CD4-positive, alpha-beta memory T cell (primary cell): ENCODE results near the gene CELA2B. TPM values are rescaled to one million over a fixed set of nuclear protein-coding genes. Genes with fewer than 3 reads are reported as not detected.
"Not testable (repeated sequence)": the region's sequence is repeated elsewhere in the genome, so short reads cannot be mapped to it uniquely, and the experiment has no call there.

Experiments
- CTCF ChIA-PET: fragments of 350-600 bp; sonication (Branson Sonifier 250); formaldehyde crosslinking; loops from one replicate; lab custom pipeline; 2021; ENCODE audit warnings: inconsistent platforms; ENCODE audit not compliant: partially characterized antibody; lab: Charles Lee
- POLR2A ChIA-PET: fragments of 350-600 bp; sonication (Branson Sonifier 250); formaldehyde crosslinking; loops from one replicate; lab custom pipeline; 2021; ENCODE audit not compliant: partially characterized antibody; lab: Charles Lee
- DNase-seq, 5 donors: peaks; one replicate each; pipeline versions ENCODE4 v3.0.0 to v3.0.0-alpha.2; 2020 to 2022; ENCODE audit warnings: mixed read lengths in 1 of 5
- H3K27ac ChIP-seq: one replicate; pipeline ENCODE4 v1.7.0; 2013; ENCODE audit warnings: low read depth, low read length
- H3K27me3 ChIP-seq: 2 replicates; pipeline ENCODE4 v1.7.0; 2013; ENCODE audit warnings: mild to moderate bottlenecking, low read length, moderate library complexity; ENCODE audit not compliant: insufficient read depth
- H3K36me3 ChIP-seq: 2 replicates; pipeline ENCODE4 v1.7.0; 2013; ENCODE audit warnings: mild to moderate bottlenecking, low read length, moderate library complexity; ENCODE audit not compliant: insufficient read depth
- H3K4me1 ChIP-seq: 2 replicates; pipeline ENCODE4 v1.7.0; 2013; ENCODE audit warnings: mild to moderate bottlenecking, low read length, moderate library complexity; ENCODE audit not compliant: insufficient read depth
- H3K4me3 ChIP-seq, 2 donors: one replicate each; pipeline ENCODE4 v1.7.0; 2013; ENCODE audit warnings: low read length in 2 of 2, mild to moderate bottlenecking in 1 of 2
- H3K9me3 ChIP-seq, 2 donors: one replicate each; pipeline ENCODE4 v1.7.0; 2013; ENCODE audit warnings: low read length in 2 of 2, control low read depth in 1 of 2; ENCODE audit not compliant: control insufficient read depth in 1 of 2
- H3K27ac Mint-ChIP-seq, 7 donors: one replicate each; pipeline ENCODE4 v1.8.0; 2020 to 2021; ENCODE audit warnings: mixed read lengths in 7 of 7, mild to moderate bottlenecking in 6 of 7, inconsistent platforms in 3 of 7, moderate library complexity in 3 of 7
- H3K27me3 Mint-ChIP-seq, 2 donors: one replicate each; pipeline ENCODE4 v1.8.0; 2020 to 2021; ENCODE audit warnings: mixed read lengths in 2 of 2
- H3K36me3 Mint-ChIP-seq, 2 donors: one replicate each; pipeline ENCODE4 v1.8.0; 2020 to 2021; ENCODE audit warnings: mixed read lengths in 2 of 2, inconsistent platforms in 1 of 2, mild to moderate bottlenecking in 1 of 2
- H3K4me1 Mint-ChIP-seq, 4 donors: one replicate each; pipeline ENCODE4 v1.8.0; 2020 to 2021; ENCODE audit warnings: mixed read lengths in 4 of 4, mild to moderate bottlenecking in 1 of 4
- H3K4me3 Mint-ChIP-seq, 8 donors: one replicate each; pipeline ENCODE4 v1.8.0; 2020 to 2021; ENCODE audit warnings: mixed read lengths in 8 of 8, mild to moderate bottlenecking in 7 of 8, moderate library complexity in 6 of 8, inconsistent platforms in 3 of 8
- H3K9me3 Mint-ChIP-seq, 8 donors: one replicate each; pipeline ENCODE4 v1.8.0; 2020 to 2021; ENCODE audit warnings: mixed read lengths in 8 of 8, mild to moderate bottlenecking in 5 of 8, inconsistent platforms in 3 of 8, moderate library complexity in 1 of 8
- intact Hi-C: fragments of 100-400 bp; cut with micrococcal nuclease; formaldehyde crosslinking; loops from one replicate; pipeline ENCODE4 v1.15.1; 2023
- polyA plus RNA-seq, 2 donors: library from polyadenylated mRNA; unstranded; fragments of 300-500 nt; fragmentation: Illumina TruSeq; gene quantifications; one replicate each; pipeline ENCODE4 v1.2.3, GENCODE V29; 2021
- total RNA-seq, 2 experiments: library from RNA; stranded (reverse); gene quantifications; one replicate each; pipeline ENCODE4 v1.2.3, GENCODE V29; 2021

CELA2B gene
- not detected for total RNA-seq
- polyA plus RNA-seq, result not detected

- Histone ChIP-seq H3K4me1 (no peaks in the 10 kb centered on the region), H3K27ac (no peak within 1 kb of the TSS), H3K9me3 (no peaks in the 10 kb centered on the region), H3K27me3 (no peaks in the 10 kb centered on the region), H3K4me3 (no peak within 1 kb of the TSS), H3K36me3 (no peaks in the 10 kb centered on the region)
- DNase-seq, result no peak
- Mint-ChIP-seq H3K27ac (no peak within 1 kb of the TSS), H3K4me3 (no peak within 1 kb of the TSS), H3K4me1 (no peaks in the 10 kb centered on the region), H3K27me3 (no peaks in the 10 kb centered on the region), H3K9me3 (no peaks in the 10 kb centered on the region), H3K36me3 (no peaks in the 10 kb centered on the region)
- POLR2A ChIA-PET, result no interaction called here
- intact Hi-C loops, result no loop called here
- CTCF ChIA-PET, result no interaction called here
Measured at GRCh38 chr1:15475752-15476314, at the start of gene CELA2B. CELA2B (plus strand) TSS chr1:15476104; CDS start chr1:15476126, 22 bp downstream.

GRCh38 chr1:15426492-15427279, 49.2 kb upstream of the CELA2B start:
- Mint-ChIP-seq H3K9me3 (no peaks in the 10 kb centered on the region), H3K27me3 (no peaks in the 10 kb centered on the region), H3K4me1 (peaks cover 0 to 19% (median 2%) of the 10 kb centered on the region in 4 donors), H3K36me3 (peaks cover 12 to 47% of the 10 kb centered on the region in 2 donors), H3K27ac (peak overlapping the region; percentile 68 to 87 (median 82)), H3K4me3 (peak overlapping the region in 1 of 8 donors; percentile 44)
- Histone ChIP-seq H3K36me3 (peaks cover 9% of the 10 kb centered on the region), H3K27ac (no peak overlapping the region), H3K9me3 (no peaks in the 10 kb centered on the region), H3K4me1 (no peaks in the 10 kb centered on the region), H3K4me3 (no peak overlapping the region), H3K27me3 (no peaks in the 10 kb centered on the region)
- DNase-seq, result no peak
- ChIA-PET CTCF (interaction anchor here (14.3 kb wide), 1 partner anchor 104 kb away, joined by 274 read pairs; no protein-coding TSS in a partner anchor), POLR2A (no interaction called here)
- intact Hi-C loops, result no loop called here

DNA sequence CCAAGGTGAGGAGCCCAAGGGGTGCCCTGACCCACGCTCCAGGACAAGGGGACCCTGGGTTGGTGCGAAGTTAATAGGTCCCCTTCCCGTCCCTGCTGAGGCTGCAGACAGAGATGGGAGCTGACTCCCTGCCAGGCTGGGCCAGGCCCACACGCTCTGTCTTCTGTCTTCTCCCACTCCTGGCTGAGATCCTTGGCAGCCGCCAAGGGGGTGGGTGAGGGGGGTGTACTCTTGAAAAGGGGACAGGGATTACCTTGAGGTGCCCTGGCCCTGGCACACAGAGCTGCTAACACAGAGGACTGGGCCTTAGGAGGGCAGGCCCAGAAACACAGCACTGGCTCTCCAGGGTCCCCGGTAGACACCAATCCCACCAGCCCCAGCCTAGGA, 48.6 kb upstream of the CELA2B start:
- Histone ChIP-seq H3K36me3 (peaks cover 9% of the 10 kb centered on the region), H3K9me3 (no peaks in the 10 kb centered on the region), H3K27ac (no peak overlapping the region), H3K4me1 (no peaks in the 10 kb centered on the region), H3K4me3 (no peak overlapping the region), H3K27me3 (no peaks in the 10 kb centered on the region)
- H3K9me3 Mint-ChIP-seq, result no peaks in the 10 kb centered on the region
- H3K27me3 Mint-ChIP-seq, result no peaks in the 10 kb centered on the region
- H3K27ac Mint-ChIP-seq, result peak overlapping the region in 4 of 7 donors; percentile 18 to 84 (median 68)
- H3K4me1 Mint-ChIP-seq, result peaks cover 0 to 16% (median 1%) of the 10 kb centered on the region in 4 donors
- intact Hi-C loops, result no loop called here
- H3K4me3 Mint-ChIP-seq, result no peak overlapping the region
- ChIA-PET POLR2A (no interaction called here), CTCF (interaction anchor here (1.3 to 14.3 kb wide), 2 partner anchors 10 to 105 kb away, joined by 4 to 274 read pairs; no protein-coding TSS in a partner anchor)
- H3K36me3 Mint-ChIP-seq, result peaks cover 12 to 45% of the 10 kb centered on the region in 2 donors
- no peak for DNase-seq

- CTCF ChIA-PET, result interaction anchor here (1.3 to 14.3 kb wide), 3 partner anchors 8 to 106 kb away, joined by 4 to 274 read pairs (median 6); no protein-coding TSS in a partner anchor
- H3K27ac Mint-ChIP-seq, result peak overlapping the region in 4 of 7 donors; percentile 71 to 84 (median 77)
- peaks cover 12 to 47% of the 10 kb centered on the region in 2 donors for H3K36me3 Mint-ChIP-seq
Measured at GRCh38 chr1:15428252-15428651, 47.7 kb upstream of the CELA2B start.

DNA sequence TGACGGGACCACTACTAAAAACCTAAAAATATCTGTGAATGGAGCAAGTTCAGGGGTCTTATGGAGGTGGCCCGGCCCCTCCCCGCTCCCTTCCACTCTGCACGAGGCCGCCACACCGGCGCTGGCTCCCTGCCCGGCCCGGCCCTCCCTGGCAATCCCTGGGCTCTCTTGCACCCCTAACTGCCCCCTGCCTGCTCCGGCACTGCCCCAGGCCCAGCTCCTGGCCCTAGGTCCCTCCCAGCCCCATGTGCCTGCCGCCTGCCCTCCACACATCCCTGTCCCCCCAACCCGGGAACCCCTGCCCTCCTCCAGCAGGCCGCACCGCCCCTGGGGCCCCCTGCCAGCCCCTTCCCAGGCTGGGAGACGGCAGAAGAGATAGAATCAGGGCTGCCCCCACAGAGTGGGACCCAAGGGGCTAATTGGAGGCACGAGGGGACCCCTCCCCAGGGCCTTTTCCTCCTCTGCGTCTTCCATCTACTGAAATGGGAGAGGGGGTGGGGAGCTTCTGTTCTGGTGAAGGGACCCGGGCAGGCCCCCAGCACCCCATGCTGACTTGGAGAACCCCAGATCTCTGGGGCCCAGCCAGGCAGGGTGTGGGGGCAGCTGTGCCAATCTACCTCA, 47.0 kb upstream of the CELA2B start:
- DNase-seq, result no peak
- ChIA-PET POLR2A (interaction anchor here (4.1 kb wide), 1 partner anchor 105 kb away, joined by 21 read pairs; no protein-coding TSS in a partner anchor), CTCF (interaction anchor here (1.2 to 14.3 kb wide), 5 partner anchors 9 to 107 kb away, joined by 3 to 274 read pairs (median 4); no protein-coding TSS in a partner anchor)
- no peaks in the 10 kb centered on the region for H3K9me3 ChIP-seq
- H3K27me3 ChIP-seq, result no peaks in the 10 kb centered on the region
- H3K4me3 ChIP-seq, result no peak overlapping the region
- intact Hi-C loops, result no loop called here
- Mint-ChIP-seq H3K4me1 (peaks cover 0 to 16% (median 1%) of the 10 kb centered on the region in 4 donors), H3K27ac (peak overlapping the region in 2 of 7 donors; percentile 86 to 89), H3K4me3 (no peak overlapping the region), H3K36me3 (peaks cover 12 to 47% of the 10 kb centered on the region in 2 donors), H3K27me3 (no peaks in the 10 kb centered on the region), H3K9me3 (no peaks in the 10 kb centered on the region)
- no peaks in the 10 kb centered on the region for H3K4me1 ChIP-seq
- H3K27ac ChIP-seq, result no peak overlapping the region
- H3K36me3 ChIP-seq, result peaks cover 9% of the 10 kb centered on the region

More at GRCh38 chr1:15428252-15428651, 47.7 kb upstream of the CELA2B start:
- H3K4me3 Mint-ChIP-seq, POLR2A ChIA-PET, H3K4me3 ChIP-seq, H3K9me3 ChIP-seq, H3K9me3 Mint-ChIP-seq, DNase-seq, H3K27me3 Mint-ChIP-seq, H3K27me3 ChIP-seq, H3K4me1 ChIP-seq, intact Hi-C loops, H3K27ac ChIP-seq, H3K36me3 ChIP-seq: not testable (repeated sequence)
- H3K4me1 Mint-ChIP-seq, result peaks cover 0 to 16% (median 1%) of the 10 kb centered on the region in 4 donors

DNA sequence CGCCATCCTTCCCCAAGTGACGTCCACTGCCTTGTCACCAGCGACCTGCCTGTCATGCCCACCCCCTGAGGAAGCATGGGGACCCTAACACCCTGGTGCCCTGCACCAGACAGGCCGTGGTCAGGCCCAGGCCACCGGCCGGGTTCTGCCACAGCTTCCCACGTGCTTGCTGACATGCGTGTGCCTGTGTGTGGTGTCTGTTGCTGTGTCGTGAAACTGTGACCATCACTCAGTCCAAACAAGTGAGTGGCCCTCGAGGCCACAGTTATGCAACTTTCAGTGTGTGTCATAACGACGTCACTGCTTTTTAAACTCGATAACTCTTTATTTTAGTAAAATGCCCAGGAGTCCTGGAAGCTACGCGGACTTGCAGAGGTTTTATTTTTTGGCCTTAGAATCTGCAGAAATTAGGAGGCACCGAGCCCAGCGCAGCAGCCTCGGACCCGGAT, 46.2 kb upstream of the CELA2B start:
- no peak for DNase-seq
- Histone ChIP-seq H3K4me3 (no peak overlapping the region), H3K27me3 (no peaks in the 10 kb centered on the region), H3K4me1 (no peaks in the 10 kb centered on the region), H3K27ac (no peak overlapping the region), H3K9me3 (no peaks in the 10 kb centered on the region), H3K36me3 (peaks cover 9% of the 10 kb centered on the region)
- H3K27ac Mint-ChIP-seq, result peak overlapping the region in 4 of 7 donors; percentile 67 to 89 (median 86)
- H3K4me3 Mint-ChIP-seq, result no peak overlapping the region
- POLR2A ChIA-PET, result interaction anchor here (4.1 kb wide), 1 partner anchor 106 kb away, joined by 21 read pairs; no protein-coding TSS in a partner anchor
- H3K36me3 Mint-ChIP-seq, result peaks cover 12 to 41% of the 10 kb centered on the region in 2 donors
- CTCF ChIA-PET, result interaction anchor here (1.0 to 14.3 kb wide), 10 partner anchors 10 to 301 kb away, joined by 3 to 274 read pairs (median 6); no protein-coding TSS in a partner anchor
- H3K27me3 Mint-ChIP-seq, result no peaks in the 10 kb centered on the region
- no peaks in the 10 kb centered on the region for H3K9me3 Mint-ChIP-seq
- intact Hi-C loops, result no loop called here
- H3K4me1 Mint-ChIP-seq, result peaks cover 0 to 8% (median 0%) of the 10 kb centered on the region in 4 donors
